Stimulated activated effector memory CD8-positive, alpha-beta T cell treated with anti-CD3 and anti-CD28 coated beads, Interleukin-12 subunit alpha, Interleukin-12 subunit beta, amount 100 ng/mL, for 72 hours (primary cell): ENCODE results near the gene KIRREL1.

ENCODE experiments used
- ATAC-seq: fragments of 150-1000 bp; cut with Tn5 transposase; 2 replicates; pipeline ENCODE4 v1.10.0; 2021
- DNase-seq, 2 donors: peaks; one replicate each; pipeline ENCODE4 v3.0.0; 2021 to 2022; ENCODE audit warnings: low spot score in 2 of 2
- H3K27ac Mint-ChIP-seq: one replicate; pipeline ENCODE4 v1.8.0; 2022; ENCODE audit warnings: mild to moderate bottlenecking, mixed read lengths
- H3K36me3 Mint-ChIP-seq: one replicate; pipeline ENCODE4 v1.8.0; 2022; ENCODE audit warnings: mild to moderate bottlenecking, mixed read lengths
- H3K4me1 Mint-ChIP-seq: one replicate; pipeline ENCODE4 v1.8.0; 2022; ENCODE audit warnings: mixed read lengths
- H3K4me3 Mint-ChIP-seq: one replicate; pipeline ENCODE4 v1.8.0; 2022; ENCODE audit warnings: mild to moderate bottlenecking, mixed read lengths
- H3K9me3 Mint-ChIP-seq: one replicate; pipeline ENCODE4 v1.8.0; 2022; ENCODE audit warnings: mixed read lengths

The KIRREL1 gene

GRCh38 chr1:157993147-157993917 lies at the start of gene KIRREL1:
KIRREL1 (plus strand) TSS chr1:157993645; CDS start chr1:157993677, 32 bp downstream.
- Mint-ChIP-seq H3K4me1 (peaks cover 7% of the 10 kb centered on the region), H3K27ac (no peak within 1 kb of the TSS), H3K36me3 (no peaks in the 10 kb centered on the region), H3K9me3 (no peaks in the 10 kb centered on the region), H3K4me3 (peak within 1 kb of the TSS; percentile 38)
- ATAC-seq = no peak
- no peak for DNase-seq

- no peaks in the 10 kb centered on the region for H3K36me3 Mint-ChIP-seq
- DNase-seq = no peak
- no peak overlapping the region for H3K27ac Mint-ChIP-seq
- no peak for ATAC-seq
- H3K4me3 Mint-ChIP-seq = no peak overlapping the region
- no peaks in the 10 kb centered on the region for H3K4me1 Mint-ChIP-seq
- H3K9me3 Mint-ChIP-seq = no peaks in the 10 kb centered on the region
Measured at GRCh38 chr1:157944663-157945280, 48.7 kb upstream of the KIRREL1 start.

- no peak overlapping the region for H3K4me3 Mint-ChIP-seq
- no peaks in the 10 kb centered on the region for H3K4me1 Mint-ChIP-seq
- H3K9me3 Mint-ChIP-seq = no peaks in the 10 kb centered on the region
- H3K36me3 Mint-ChIP-seq = no peaks in the 10 kb centered on the region
- H3K27ac Mint-ChIP-seq = no peak overlapping the region
- no peak for ATAC-seq
- DNase-seq = no peak
Measured at GRCh38 chr1:157948312-157949073, 45.0 kb upstream of the KIRREL1 start.

- Mint-ChIP-seq H3K4me3 (no peak overlapping the region), H3K4me1 (no peaks in the 10 kb centered on the region), H3K9me3 (no peaks in the 10 kb centered on the region), H3K36me3 (no peaks in the 10 kb centered on the region), H3K27ac (no peak overlapping the region)
- no peak for ATAC-seq
- DNase-seq = no peak
Measured at GRCh38 chr1:157949074-157949354, 44.4 kb upstream of the KIRREL1 start.

GRCh38 chr1:157951230-157951629 lies 42.2 kb upstream of the KIRREL1 start:
- Mint-ChIP-seq H3K4me1 (no peaks in the 10 kb centered on the region), H3K36me3 (no peaks in the 10 kb centered on the region), H3K9me3 (no peaks in the 10 kb centered on the region), H3K27ac (no peak overlapping the region), H3K4me3 (no peak overlapping the region)
- DNase-seq (no peak), ATAC-seq (no peak)

GRCh38 chr1:157952601-157953000 lies 40.8 kb upstream of the KIRREL1 start:
- ATAC-seq (no peak), DNase-seq (no peak)
- Mint-ChIP-seq H3K9me3 (no peaks in the 10 kb centered on the region), H3K4me1 (no peaks in the 10 kb centered on the region), H3K27ac (no peak overlapping the region), H3K4me3 (no peak overlapping the region), H3K36me3 (no peaks in the 10 kb centered on the region)

GRCh38 chr1:157955221-157955620 lies 38.2 kb upstream of the KIRREL1 start:
- Mint-ChIP-seq H3K36me3 (no peaks in the 10 kb centered on the region), H3K4me1 (no peaks in the 10 kb centered on the region), H3K9me3 (no peaks in the 10 kb centered on the region), H3K4me3 (no peak overlapping the region), H3K27ac (no peak overlapping the region)
- ATAC-seq (no peak), DNase-seq (no peak)

GRCh38 chr1:157955857-157956256 lies 37.6 kb upstream of the KIRREL1 start:
- Mint-ChIP-seq H3K36me3 (no peaks in the 10 kb centered on the region), H3K9me3 (no peaks in the 10 kb centered on the region), H3K4me3 (no peak overlapping the region), H3K27ac (no peak overlapping the region), H3K4me1 (no peaks in the 10 kb centered on the region)
- ATAC-seq (no peak), DNase-seq (no peak)

GRCh38 chr1:157956732-157957131 lies 36.7 kb upstream of the KIRREL1 start:
- no peak for DNase-seq
- peaks cover 3% of the 10 kb centered on the region for H3K4me1 Mint-ChIP-seq
- H3K4me3 Mint-ChIP-seq = no peak overlapping the region
- ATAC-seq = peak; percentile 16
- no peak overlapping the region for H3K27ac Mint-ChIP-seq
- no peaks in the 10 kb centered on the region for H3K36me3 Mint-ChIP-seq
- no peaks in the 10 kb centered on the region for H3K9me3 Mint-ChIP-seq

- H3K9me3 Mint-ChIP-seq = no peaks in the 10 kb centered on the region
- H3K4me3 Mint-ChIP-seq = no peak overlapping the region
- H3K27ac Mint-ChIP-seq = no peak overlapping the region
- no peak for DNase-seq
- no peaks in the 10 kb centered on the region for H3K36me3 Mint-ChIP-seq
- no peak for ATAC-seq
- peaks cover 13% of the 10 kb centered on the region for H3K4me1 Mint-ChIP-seq
Measured at GRCh38 chr1:157958263-157958662, 35.2 kb upstream of the KIRREL1 start.

- no peaks in the 10 kb centered on the region for H3K36me3 Mint-ChIP-seq
- no peaks in the 10 kb centered on the region for H3K9me3 Mint-ChIP-seq
- peaks cover 13% of the 10 kb centered on the region for H3K4me1 Mint-ChIP-seq
- H3K27ac Mint-ChIP-seq = no peak overlapping the region
- no peak for ATAC-seq
- DNase-seq = no peak
- no peak overlapping the region for H3K4me3 Mint-ChIP-seq
Measured at GRCh38 chr1:157959750-157960149, 33.7 kb upstream of the KIRREL1 start.

- no peak for ATAC-seq
- H3K27ac Mint-ChIP-seq = no peak overlapping the region
- no peaks in the 10 kb centered on the region for H3K9me3 Mint-ChIP-seq
- no peaks in the 10 kb centered on the region for H3K36me3 Mint-ChIP-seq
- H3K4me1 Mint-ChIP-seq = peaks cover 13% of the 10 kb centered on the region
- H3K4me3 Mint-ChIP-seq = no peak overlapping the region
- DNase-seq = no peak
Measured at GRCh38 chr1:157960773-157961172, 32.7 kb upstream of the KIRREL1 start.

GRCh38 chr1:157961805-157962762 lies 31.4 kb upstream of the KIRREL1 start:
- Mint-ChIP-seq H3K4me3 (peak overlapping the region; percentile 25), H3K27ac (peak overlapping the region; percentile 86), H3K4me1 (peaks cover 13% of the 10 kb centered on the region), H3K36me3 (no peaks in the 10 kb centered on the region), H3K9me3 (no peaks in the 10 kb centered on the region)
- peak; percentile 84 for ATAC-seq
- DNase-seq = peak in 1 of 2 donors; percentile 53

GRCh38 chr1:157963713-157964112 lies 29.7 kb upstream of the KIRREL1 start:
- peaks cover 13% of the 10 kb centered on the region for H3K4me1 Mint-ChIP-seq
- no peaks in the 10 kb centered on the region for H3K9me3 Mint-ChIP-seq
- H3K4me3 Mint-ChIP-seq = no peak overlapping the region
- DNase-seq = peak; percentile 31 to 72
- peak; percentile 29 for ATAC-seq
- no peak overlapping the region for H3K27ac Mint-ChIP-seq
- no peaks in the 10 kb centered on the region for H3K36me3 Mint-ChIP-seq

- H3K36me3 Mint-ChIP-seq = no peaks in the 10 kb centered on the region
- DNase-seq = no peak
- H3K27ac Mint-ChIP-seq = no peak overlapping the region
- H3K4me3 Mint-ChIP-seq = no peak overlapping the region
- ATAC-seq = no peak
- H3K9me3 Mint-ChIP-seq = no peaks in the 10 kb centered on the region
- peaks cover 13% of the 10 kb centered on the region for H3K4me1 Mint-ChIP-seq
Measured at GRCh38 chr1:157965584-157965983, 27.9 kb upstream of the KIRREL1 start.
